NOMO-1 treated with dmso at 0.1 percent for 144 hours (cell line): Measurements from ENCODE around the gene ZNF324.
"Not testable (repeated sequence)": the region's sequence is repeated elsewhere in the genome, so short reads cannot be mapped to it uniquely, and the experiment has no call there.

Experiments
- DNase-seq: peaks from one replicate; lab custom pipeline; 2025; ENCODE audit not compliant: unreplicated experiment; lab: John Stamatoyannopoulos, UW

Gene ZNF324

GRCh38 chr19:58466760-58467589 is at the start of gene ZNF324:
TSS of gene ZNF324 (plus strand) at chr19:58467080. CDS start at chr19:58469186, 2,106 bp downstream.
- DNase-seq: peak; percentile 96

- no peak for DNase-seq
These were observed 38.3 kb upstream of the ZNF324 start for GRCh38 chr19:58428617-58429016.

GRCh38 chr19:58429745-58430144 is 37.1 kb upstream of the ZNF324 start:
- DNase-seq: no peak

GRCh38 chr19:58434217-58434616 is 32.7 kb upstream of the ZNF324 start:
- no peak for DNase-seq

GRCh38 chr19:58439576-58440554 is 27.0 kb upstream of the ZNF324 start, which contains the start of gene ZNF132:
TSS of gene ZNF132 (minus strand) at chr19:58440153. CDS start at chr19:58439821, 332 bp downstream.
- peak; percentile 95 for DNase-seq

- no peak for DNase-seq
These were observed 26.3 kb upstream of the ZNF324 start for GRCh38 chr19:58440556-58440955.

- DNase-seq: not testable (repeated sequence)
These were observed 23.9 kb upstream of the ZNF324 start for GRCh38 chr19:58442986-58443385.

- DNase-seq: not testable (repeated sequence)
These were observed 18.0 kb upstream of the ZNF324 start for GRCh38 chr19:58448860-58449259.

- DNase-seq: not testable (repeated sequence)
These were observed 16.9 kb upstream of the ZNF324 start for GRCh38 chr19:58449980-58450379.

GRCh38 chr19:58450856-58451357 is 16.0 kb upstream of the ZNF324 start:
- no peak for DNase-seq

GRCh38 chr19:58451358-58452101 is 15.3 kb upstream of the ZNF324 start, which contains the start of gene ZNF324B:
TSS of gene ZNF324B (plus strand) at chr19:58451622. CDS start at chr19:58453702, 2,080 bp downstream.
- DNase-seq: peak; percentile 96

GRCh38 chr19:58453743-58454142 is 13.1 kb upstream of the ZNF324 start:
- DNase-seq: no peak

- no peak for DNase-seq
These were observed 11.6 kb upstream of the ZNF324 start for GRCh38 chr19:58455306-58455705.

GRCh38 chr19:58456111-58456510 is 10.8 kb upstream of the ZNF324 start:
- no peak for DNase-seq

GRCh38 chr19:58460039-58460438 is 6.8 kb upstream of the ZNF324 start:
- no peak for DNase-seq

GRCh38 chr19:58466089-58466759 is 656 bp upstream of the ZNF324 start:
- no peak for DNase-seq

- DNase-seq: no peak
These were observed 1.4 kb downstream of the ZNF324 start for GRCh38 chr19:58468216-58468839.

GRCh38 chr19:58469241-58470013 is 2.5 kb downstream of the ZNF324 start:
- no peak for DNase-seq
